Kidney epithelial cell (primary cell): Measurements from ENCODE around the gene STK4. TPM values are rescaled to one million over a fixed set of nuclear protein-coding genes. Genes with fewer than 3 reads are reported as not detected.

ENCODE experiments used
- DNase-seq: peaks from one replicate; pipeline ENCODE4 v3.0.0-alpha.2; 2010; ENCODE audit warnings: low read depth
- H3K27me3 ChIP-seq: 2 replicates; pipeline ENCODE4 v1.6.0; 2011; ENCODE audit warnings: low read length; ENCODE audit not compliant: control insufficient read depth, insufficient read depth
- H3K36me3 ChIP-seq: 2 replicates; pipeline ENCODE4 v1.5.1; 2011; ENCODE audit warnings: low read length; ENCODE audit not compliant: control insufficient read depth, insufficient read depth
- H3K4me3 ChIP-seq: 2 replicates; pipeline ENCODE4 v1.5.1; 2011; ENCODE audit warnings: low read depth, mild to moderate bottlenecking, control low read depth, low read length
- CTCF ChIP-seq: IDR thresholded peaks from 2 replicates; pipeline ENCODE4 v1.5.1; 2011; ENCODE audit warnings: mild to moderate bottlenecking, moderate library complexity, low read length, control low read depth, inconsistent platforms; ENCODE audit not compliant: insufficient read depth, poor library complexity, severe bottlenecking
- total RNA-seq: library from RNA; depleted of rRNA; stranded (reverse); fragments of >200 nt; gene quantifications from 2 replicates; pipeline ENCODE4 v1.2.3, GENCODE V29; 2015

STK4 gene
- total RNA-seq, 1 donor from 2014 or later = 27.1 TPM

- Histone ChIP-seq H3K27me3 (no peaks in the 10 kb centered on the region), H3K36me3 (no peaks in the 10 kb centered on the region), H3K4me3 (no peak overlapping the region)
- no peak for TF ChIP-seq CTCF
- DNase-seq = no peak
Observed at GRCh38 chr20:45069261-45069660, 102.9 kb downstream of the STK4 start.

- H3K4me3 ChIP-seq = no peak overlapping the region
- no peak for TF ChIP-seq CTCF
- DNase-seq = no peak
Observed at GRCh38 chr20:45070932-45071632, 104.8 kb downstream of the STK4 start.

DNA sequence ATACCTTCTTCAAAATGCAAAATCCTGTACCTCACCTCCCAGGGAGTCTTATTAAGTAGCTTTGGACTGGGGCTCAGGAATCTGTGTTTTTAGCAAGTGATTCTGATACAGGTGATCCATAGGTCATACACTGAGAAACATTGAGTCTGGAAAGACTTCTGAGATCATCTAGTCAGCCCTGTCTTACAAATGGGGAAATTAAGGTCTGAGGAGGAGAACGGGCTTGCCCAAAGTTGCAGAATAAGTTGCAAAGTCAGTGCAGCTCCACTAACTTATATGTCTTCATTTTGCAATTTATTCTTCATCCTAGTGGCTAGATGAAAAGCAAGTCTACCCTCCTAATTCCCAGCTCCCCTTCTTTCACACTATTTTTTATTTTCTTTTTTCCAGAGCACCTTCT lies 105.8 kb downstream of the STK4 start:
- no peak for DNase-seq
- no peaks in the 10 kb centered on the region for H3K27me3 ChIP-seq
- no peaks in the 10 kb centered on the region for H3K36me3 ChIP-seq
- no peak overlapping the region for H3K4me3 ChIP-seq
- no peak for TF ChIP-seq CTCF

More at GRCh38 chr20:45070932-45071632, 104.8 kb downstream of the STK4 start:
- Histone ChIP-seq H3K27me3 (no peaks in the 10 kb centered on the region), H3K36me3 (no peaks in the 10 kb centered on the region)

GRCh38 chr20:45073221-45073620 lies 106.9 kb downstream of the STK4 start:
- Histone ChIP-seq H3K27me3 (no peaks in the 10 kb centered on the region), H3K36me3 (no peaks in the 10 kb centered on the region), H3K4me3 (no peak overlapping the region)
- DNase-seq = no peak
- no peak for TF ChIP-seq CTCF

GRCh38 chr20:45077559-45077958 lies 111.2 kb downstream of the STK4 start:
- H3K36me3 ChIP-seq = peaks cover 1% of the 10 kb centered on the region
- DNase-seq = no peak
- no peak for TF ChIP-seq CTCF

DNA sequence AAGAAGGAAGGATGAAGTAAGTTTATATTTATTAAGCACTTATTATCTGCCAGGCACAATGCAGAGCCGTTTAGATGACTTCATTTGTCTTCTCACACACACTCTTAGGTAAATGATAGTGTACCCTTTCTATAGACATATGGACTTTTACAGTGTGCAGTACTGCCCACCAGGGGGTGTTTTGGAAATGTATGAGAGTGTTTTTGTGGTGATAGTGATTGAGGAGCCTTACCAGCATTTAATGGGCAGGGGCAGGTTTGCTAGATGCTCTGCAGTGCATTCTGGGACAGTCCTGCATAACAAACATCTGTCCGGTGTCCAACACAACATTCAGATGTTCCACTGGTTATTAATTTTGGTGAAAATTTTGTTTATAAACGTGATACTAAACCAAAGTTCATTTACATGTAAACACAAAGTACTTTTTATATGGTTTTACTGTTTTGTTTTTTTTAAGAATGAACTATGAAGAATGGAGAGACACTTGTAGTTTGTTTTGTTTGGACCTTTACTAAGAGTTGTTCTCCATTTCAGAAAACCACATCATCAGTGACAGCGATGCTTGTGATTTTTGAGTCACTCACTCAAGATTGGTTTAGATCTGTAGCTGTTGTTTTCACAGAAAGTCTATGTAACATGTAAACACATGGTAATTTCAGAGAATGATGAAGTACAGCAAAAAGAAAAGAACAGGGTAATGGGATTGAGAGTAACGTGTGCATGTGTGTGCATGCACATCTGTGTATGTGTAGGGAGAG lies 114.7 kb downstream of the STK4 start:
- Histone ChIP-seq H3K4me3 (no peak overlapping the region), H3K27me3 (no peaks in the 10 kb centered on the region), H3K36me3 (peaks cover 1% of the 10 kb centered on the region)
- no peak for DNase-seq
- peak; percentile 33 for TF ChIP-seq CTCF

More at GRCh38 chr20:45077559-45077958, 111.2 kb downstream of the STK4 start:
- Histone ChIP-seq H3K27me3 (no peaks in the 10 kb centered on the region), H3K4me3 (no peak overlapping the region)
